Lung (tissue), 12 donors: ENCODE data around the gene TSHR. TPM values are rescaled to one million over a fixed set of nuclear protein-coding genes. Genes with fewer than 3 reads are reported as not detected.

Source experiments
- ATAC-seq: fragments of 200-7000 bp; cut with Tn5 transposase; one replicate; pipeline ENCODE4 v1.9.1; 2020; ENCODE audit warnings: moderate number of reproducible peaks; ENCODE audit not compliant: insufficient read depth, low FRiP score
- DNase-seq, 3 donors: peaks; one replicate each; pipeline ENCODE4 v3.0.0-alpha.2; 2013 to 2017
- H3K27ac ChIP-seq, 2 donors: one replicate each; pipeline ENCODE4 v1.5.1; 2013; ENCODE audit warnings: mild to moderate bottlenecking in 2 of 2, moderate library complexity in 2 of 2, control low read depth in 1 of 2, inconsistent platforms in 1 of 2, low read depth in 1 of 2, low read length in 1 of 2
- H3K27me3 ChIP-seq, 3 donors: one replicate each; pipeline ENCODE4 v1.5.1; 2013; ENCODE audit warnings: low read length in 2 of 3; ENCODE audit not compliant: control insufficient read depth in 3 of 3, insufficient read depth in 3 of 3
- H3K36me3 ChIP-seq, 4 donors: one replicate each; pipeline ENCODE4 v1.5.1; 2013; ENCODE audit warnings: low read length in 4 of 4, mild to moderate bottlenecking in 1 of 4, moderate library complexity in 1 of 4; ENCODE audit not compliant: control insufficient read depth in 4 of 4, insufficient read depth in 4 of 4
- H3K4me1 ChIP-seq, 5 donors: one replicate each; pipeline ENCODE4 v1.5.1; 2013; ENCODE audit warnings: low read length in 5 of 5, mild to moderate bottlenecking in 2 of 5, moderate library complexity in 1 of 5; ENCODE audit not compliant: control insufficient read depth in 5 of 5, insufficient read depth in 5 of 5
- H3K4me3 ChIP-seq: one replicate; pipeline ENCODE4 v1.5.1; 2013; ENCODE audit warnings: mild to moderate bottlenecking, control low read depth, moderate library complexity
- H3K9ac ChIP-seq, 2 donors: one replicate each; pipeline ENCODE4 v1.5.1; 2013; ENCODE audit warnings: low read length in 2 of 2, control low read depth in 1 of 2; ENCODE audit not compliant: insufficient read depth in 1 of 2
- H3K9me3 ChIP-seq, 4 donors: one replicate each; pipeline ENCODE4 v1.5.1; 2013; ENCODE audit warnings: low read length in 3 of 4, mild to moderate bottlenecking in 1 of 4, moderate library complexity in 1 of 4; ENCODE audit not compliant: control insufficient read depth in 4 of 4, insufficient read depth in 3 of 4
- CTCF ChIP-seq: IDR thresholded peaks from 2 replicates; pipeline ENCODE4 v1.5.1; 2012; ENCODE audit warnings: mild to moderate bottlenecking; ENCODE audit errors: control extremely low read depth, extremely low read depth
- whole genome bisulfite sequencing, 2 donors: extraction: QIAGEN DNeasy Blood & Tissue Kit; methylation state at CpG; one replicate each; pipeline ENCODE4 v1.1.7; 2013; 5-methylcytosine and 5-hydroxymethylcytosine counted together
- polyA plus RNA-seq, 2 donors: library from polyadenylated mRNA; stranded (reverse); fragments of 200-250 nt; gene quantifications; one replicate each; pipeline ENCODE4 v1.2.1, GENCODE V29; 2013
- total RNA-seq, 2 donors: library from RNA; depleted of rRNA in 1 of 2; stranded (reverse); fragments of >200 nt in 1 of 2; gene quantifications; one replicate each; pipeline ENCODE4 v1.2.1, GENCODE V29; 2014 to 2021
- donor health status: control.
- donor health status: control.
- donor health status: Bipolar disorder and iron deficiency.
- donor health status: healthy.
- donor health status: DM: yes; HTN: yes; CAD: no.

The TSHR gene
- total and polyA plus RNA-seq, 4 donors, result 0.04 to 0.31 (median 0.07) TPM; not detected in 1

GRCh38 chr14:81005540-81006228 is 50.3 kb downstream of the TSHR start:
- DNase-seq (no peak), ATAC-seq (no peak)
- Histone ChIP-seq H3K27ac (no peak overlapping the region), H3K9me3 (no peaks in the 10 kb centered on the region), H3K36me3 (no peaks in the 10 kb centered on the region), H3K4me3 (no peak overlapping the region), H3K4me1 (peaks cover 0 to 10% (median 0%) of the 10 kb centered on the region in 5 donors), H3K27me3 (no peaks in the 10 kb centered on the region), H3K9ac (no peak overlapping the region)
- 91 to 96% methylated on average over 8 of the region's 8 CpGs for WGBS, 2 donors
- TF ChIP-seq CTCF, result no peak

- no peak for DNase-seq
- H3K9me3 ChIP-seq, result no peaks in the 10 kb centered on the region
- no peaks in the 10 kb centered on the region for H3K27me3 ChIP-seq
- no peak for TF ChIP-seq CTCF
- H3K27ac ChIP-seq, result no peak overlapping the region
- WGBS, 2 donors, result 80 to 90% methylated on average over 3 of the region's 3 CpGs
- H3K4me3 ChIP-seq, result no peak overlapping the region
- no peak overlapping the region for H3K9ac ChIP-seq
- H3K4me1 ChIP-seq, result peaks cover 0 to 10% (median 0%) of the 10 kb centered on the region in 5 donors
- H3K36me3 ChIP-seq, result no peaks in the 10 kb centered on the region
- no peak for ATAC-seq
Measured at GRCh38 chr14:81006266-81006665, 50.8 kb downstream of the TSHR start.

GRCh38 chr14:81007131-81007530 is 51.7 kb downstream of the TSHR start:
- H3K9ac ChIP-seq, result no peak overlapping the region
- no peak overlapping the region for H3K27ac ChIP-seq
- no peak for DNase-seq
- ATAC-seq, result no peak
- TF ChIP-seq CTCF, result no peak
- H3K9me3 ChIP-seq, result no peaks in the 10 kb centered on the region
- H3K4me3 ChIP-seq, result no peak overlapping the region
- no peaks in the 10 kb centered on the region for H3K27me3 ChIP-seq
- H3K4me1 ChIP-seq, result peaks cover 0 to 4% (median 0%) of the 10 kb centered on the region in 5 donors
- WGBS, 2 donors, result 83 to 93% methylated on average over 1 of the region's 1 CpG
- no peaks in the 10 kb centered on the region for H3K36me3 ChIP-seq

- no peak overlapping the region for H3K9ac ChIP-seq
- WGBS, 2 donors, result 75 to 84% methylated on average over 2 of the region's 2 CpGs
- no peak for DNase-seq
- no peaks in the 10 kb centered on the region for H3K4me1 ChIP-seq
- no peak for ATAC-seq
- no peaks in the 10 kb centered on the region for H3K36me3 ChIP-seq
- H3K27ac ChIP-seq, result no peak overlapping the region
- TF ChIP-seq CTCF, result no peak
- H3K27me3 ChIP-seq, result no peaks in the 10 kb centered on the region
- peaks cover 0 to 4% (median 0%) of the 10 kb centered on the region in 4 donors for H3K9me3 ChIP-seq
- H3K4me3 ChIP-seq, result no peak overlapping the region
Measured at GRCh38 chr14:81009346-81009745, 53.9 kb downstream of the TSHR start.
